HL-60 (cell line): ENCODE data around the gene ERGIC1.

Source experiments
- DNase-seq, 2 experiments: peaks; one replicate each; pipeline ENCODE4 v3.0.0-alpha.2; 2010 to 2020; ENCODE audit warnings: low read depth in 1 of 2, low spot score in 1 of 2
- H3K27ac ChIP-seq: fragments of 250-450 bp; sonication (Bioruptor Pico); replicated peaks from 2 replicates; pipeline ENCODE4 v1.5.1; 2020; ENCODE audit warnings: mild to moderate bottlenecking, moderate library complexity
- H3K27me3 ChIP-seq: fragments of 250-450 bp; sonication (Bioruptor Pico); 2 replicates; pipeline ENCODE4 v1.5.1; 2021; ENCODE audit warnings: mild to moderate bottlenecking, moderate library complexity; ENCODE audit not compliant: insufficient read depth, poor library complexity, severe bottlenecking
- H3K4me3 ChIP-seq: replicated peaks from 2 replicates; pipeline ENCODE4 v1.5.1; 2011; ENCODE audit warnings: mild to moderate bottlenecking, control low read depth, low read length; ENCODE audit not compliant: insufficient read depth
- CTCF ChIP-seq: IDR thresholded peaks from one replicate; pipeline ENCODE4 v1.5.1; 2011; ENCODE audit warnings: low read length, control low read depth, inconsistent platforms; ENCODE audit not compliant: insufficient read depth
- GABPA ChIP-seq: IDR thresholded peaks from 2 replicates; pipeline ENCODE4 v1.6.1; 2012; ENCODE audit warnings: low read depth
- POLR2AphosphoS5 ChIP-seq: IDR thresholded peaks from 2 replicates; pipeline ENCODE4 v1.6.1; 2012; ENCODE audit warnings: low read depth
- REST ChIP-seq: IDR thresholded peaks from 2 replicates; pipeline ENCODE4 v1.6.1; 2012; ENCODE audit warnings: low read depth; ENCODE audit not compliant: insufficient replicate concordance
- SPI1 ChIP-seq: IDR thresholded peaks from 2 replicates; pipeline ENCODE4 v1.6.1; 2012; ENCODE audit warnings: low read depth, mild to moderate bottlenecking, borderline replicate concordance

Gene ERGIC1

GRCh38 chr5:172881691-172882370 is 47.8 kb downstream of the ERGIC1 start:
- Histone ChIP-seq H3K27me3 (no peaks in the 10 kb centered on the region), H3K27ac (no peak overlapping the region), H3K4me3 (no peak overlapping the region)
- TF ChIP-seq REST = no peak
- TF ChIP-seq GABPA = no peak
- no peak for TF ChIP-seq SPI1
- TF ChIP-seq CTCF = no peak
- no peak for TF ChIP-seq POLR2AphosphoS5
- DNase-seq = no peak

- H3K27me3 ChIP-seq = no peaks in the 10 kb centered on the region
- no peak for DNase-seq
- TF ChIP-seq POLR2AphosphoS5 (no peak), GABPA (no peak), CTCF (no peak), SPI1 (no peak), REST (no peak)
- H3K4me3 ChIP-seq = no peak overlapping the region
- no peak overlapping the region for H3K27ac ChIP-seq
Measured at GRCh38 chr5:172883066-172883465, 49.0 kb downstream of the ERGIC1 start.

- Histone ChIP-seq H3K4me3 (no peak overlapping the region), H3K27ac (no peak overlapping the region), H3K27me3 (no peaks in the 10 kb centered on the region)
- no peak for DNase-seq
- no peak for TF ChIP-seq GABPA
- no peak for TF ChIP-seq REST
- TF ChIP-seq POLR2AphosphoS5 = no peak
- no peak for TF ChIP-seq SPI1
- TF ChIP-seq CTCF = no peak
Measured at GRCh38 chr5:172885597-172886340, 51.7 kb downstream of the ERGIC1 start.
